Prostate gland (tissue), 2 donors: ENCODE results near the gene TANC1.

ENCODE experiments used
- CTCF ChIP-seq, 4 experiments: fragments of 200-600 bp in 2 of 4; fragments of 450-650 bp in 2 of 4; sonication (generic) in 2 of 4; IDR thresholded peaks; 1 replicate in 3 of 4; 2 replicates in 1 of 4; pipeline ENCODE4 v1.5.1; 2016 to 2019; ENCODE audit warnings: antibody characterized with exemption in 4 of 4, mild to moderate bottlenecking in 2 of 4, moderate library complexity in 2 of 4
- POLR2A ChIP-seq: fragments of 450-650 bp; IDR thresholded peaks from one replicate; pipeline ENCODE4 v1.6.1; 2016; ENCODE audit warnings: antibody characterized with exemption, mild to moderate bottlenecking

DNA sequence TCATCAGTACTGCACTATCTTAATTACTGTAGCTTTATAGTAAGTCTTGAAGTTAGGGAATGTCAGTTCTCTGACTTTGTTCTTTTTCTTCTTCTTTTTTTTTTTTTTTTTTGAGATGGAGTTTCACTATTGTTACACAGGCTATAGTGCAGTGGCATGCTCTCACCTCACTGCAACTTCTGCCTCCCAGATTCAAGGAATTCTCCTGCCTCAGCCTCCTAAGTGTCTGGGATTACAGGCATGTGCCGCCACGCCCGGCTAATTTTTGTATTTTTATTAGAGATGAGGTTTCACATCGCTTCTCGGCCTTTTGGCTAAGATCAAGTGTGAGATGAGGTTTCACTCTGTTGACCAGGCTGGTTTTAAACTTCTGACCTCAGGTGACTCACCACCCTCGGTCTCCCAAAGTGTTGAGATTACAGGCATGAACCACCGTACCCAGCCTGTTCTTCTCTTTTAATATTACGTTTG, 41.9 kb upstream of the TANC1 start:
- no peak for TF ChIP-seq POLR2A
- no peak for TF ChIP-seq CTCF (IDR thresholded peaks at IDR 0.05)
